ENCODE data around the gene CCL7.
"Not testable (repeated sequence)": the region's sequence is repeated elsewhere in the genome, so short reads cannot be mapped to it uniquely, and the experiment has no call there.

CCL7 gene

GRCh38 chr17:34269969-34270368 lies at the start of gene CCL7:
Gene CCL7 (plus strand): TSS chr17:34270221. CDS start chr17:34270291, 70 bp downstream.
- no peak for DNase-seq

GRCh38 chr17:34220752-34221395 lies 49.1 kb upstream of the CCL7 start:
- no peak for DNase-seq

- DNase-seq: no peak
Observed at GRCh38 chr17:34221411-34221810, 48.6 kb upstream of the CCL7 start.

- no peak for DNase-seq
Observed at GRCh38 chr17:34222722-34223497, 47.1 kb upstream of the CCL7 start.

GRCh38 chr17:34225046-34225445 lies 45.0 kb upstream of the CCL7 start:
- no peak for DNase-seq

- no peak for DNase-seq
Observed at GRCh38 chr17:34226011-34226743, 43.8 kb upstream of the CCL7 start.

GRCh38 chr17:34226744-34227034 lies 43.3 kb upstream of the CCL7 start:
- DNase-seq: no peak

GRCh38 chr17:34227293-34227692 lies 42.7 kb upstream of the CCL7 start:
- DNase-seq: not testable (repeated sequence)

GRCh38 chr17:34227707-34228106 lies 42.3 kb upstream of the CCL7 start:
- DNase-seq: no peak

GRCh38 chr17:34228781-34229180 lies 41.2 kb upstream of the CCL7 start:
- no peak for DNase-seq

GRCh38 chr17:34230342-34230741 lies 39.7 kb upstream of the CCL7 start:
- no peak for DNase-seq

GRCh38 chr17:34234616-34235015 lies 35.4 kb upstream of the CCL7 start:
- DNase-seq: no peak

- DNase-seq: no peak
Observed at GRCh38 chr17:34235389-34236028, 34.5 kb upstream of the CCL7 start.

GRCh38 chr17:34236281-34236892 lies 33.6 kb upstream of the CCL7 start:
- no peak for DNase-seq

- DNase-seq: no peak
Observed at GRCh38 chr17:34237458-34237857, 32.6 kb upstream of the CCL7 start.

GRCh38 chr17:34241062-34241461 lies 29.0 kb upstream of the CCL7 start:
- no peak for DNase-seq

- peak; percentile 7 for DNase-seq
Observed at GRCh38 chr17:34242587-34243363, 27.2 kb upstream of the CCL7 start.

GRCh38 chr17:34243364-34244320 lies 26.4 kb upstream of the CCL7 start:
- no peak for DNase-seq

GRCh38 chr17:34245351-34245905 lies 24.6 kb upstream of the CCL7 start:
- DNase-seq: no peak

- peak; percentile 18 for DNase-seq
Observed at GRCh38 chr17:34246446-34246845, 23.6 kb upstream of the CCL7 start.

GRCh38 chr17:34246881-34247280 lies 23.1 kb upstream of the CCL7 start:
- DNase-seq: no peak

Measured in CD4-positive, alpha-beta T cell treated with Interleukin-17A for 1 hour (primary cell).